Nasal cavity respiratory epithelium epithelial cell of viscerocranial mucosa (primary cell): ENCODE measurements around the gene CD276. TPM values are rescaled to one million over a fixed set of nuclear protein-coding genes. Genes with fewer than 3 reads are reported as not detected.

Experiments
- total RNA-seq: library from RNA; depleted of rRNA; stranded (reverse); fragments of >200 nt; gene quantifications from 2 replicates; pipeline ENCODE4 v1.2.3, GENCODE V29; 2014

Gene CD276
- 16.4 and 71.6 TPM in 2 replicates for total RNA-seq

DNA sequence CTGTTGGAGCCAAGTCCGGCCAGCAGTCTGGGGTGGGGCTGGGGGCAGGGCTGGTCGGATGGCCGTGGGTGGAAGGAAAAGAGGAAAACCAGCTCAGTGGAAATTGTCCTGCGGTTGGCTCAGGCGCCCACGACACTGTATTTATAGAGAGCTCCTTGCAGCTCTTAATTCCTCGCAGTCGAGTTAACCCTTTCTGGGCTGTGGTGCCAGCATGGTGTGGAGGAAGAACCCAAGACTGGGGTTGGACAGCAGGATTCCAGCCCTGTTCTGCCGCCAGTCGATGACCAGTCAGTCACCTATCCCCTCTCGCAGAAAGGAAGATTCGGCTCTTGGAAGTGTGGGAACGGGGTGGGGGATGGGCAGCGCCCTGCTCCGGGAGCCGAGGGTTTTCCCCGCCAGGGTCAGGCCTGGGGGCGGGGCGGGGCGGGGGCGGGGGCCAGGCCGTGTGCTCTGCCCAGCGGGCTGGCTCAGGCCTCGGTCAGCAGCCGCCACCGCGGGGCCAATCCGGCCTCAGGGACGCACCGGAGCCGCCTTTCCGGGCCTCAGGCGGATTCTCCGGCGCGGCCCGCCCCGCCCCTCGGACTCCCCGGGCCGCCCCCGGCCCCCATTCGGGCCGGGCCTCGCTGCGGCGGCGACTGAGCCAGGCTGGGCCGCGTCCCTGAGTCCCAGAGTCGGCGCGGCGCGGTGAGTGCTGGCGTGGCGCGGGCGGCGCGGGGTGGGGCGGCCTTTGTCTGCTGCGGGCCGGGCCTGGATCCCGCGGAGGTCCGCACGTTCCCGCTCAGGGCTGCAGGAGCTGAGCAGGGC is at the start of gene CD276:
CD276 (plus strand) TSS at position 607 of the 804 bp plus-strand sequence. CDS start 15,257 bp downstream, outside the sequence.

DNA sequence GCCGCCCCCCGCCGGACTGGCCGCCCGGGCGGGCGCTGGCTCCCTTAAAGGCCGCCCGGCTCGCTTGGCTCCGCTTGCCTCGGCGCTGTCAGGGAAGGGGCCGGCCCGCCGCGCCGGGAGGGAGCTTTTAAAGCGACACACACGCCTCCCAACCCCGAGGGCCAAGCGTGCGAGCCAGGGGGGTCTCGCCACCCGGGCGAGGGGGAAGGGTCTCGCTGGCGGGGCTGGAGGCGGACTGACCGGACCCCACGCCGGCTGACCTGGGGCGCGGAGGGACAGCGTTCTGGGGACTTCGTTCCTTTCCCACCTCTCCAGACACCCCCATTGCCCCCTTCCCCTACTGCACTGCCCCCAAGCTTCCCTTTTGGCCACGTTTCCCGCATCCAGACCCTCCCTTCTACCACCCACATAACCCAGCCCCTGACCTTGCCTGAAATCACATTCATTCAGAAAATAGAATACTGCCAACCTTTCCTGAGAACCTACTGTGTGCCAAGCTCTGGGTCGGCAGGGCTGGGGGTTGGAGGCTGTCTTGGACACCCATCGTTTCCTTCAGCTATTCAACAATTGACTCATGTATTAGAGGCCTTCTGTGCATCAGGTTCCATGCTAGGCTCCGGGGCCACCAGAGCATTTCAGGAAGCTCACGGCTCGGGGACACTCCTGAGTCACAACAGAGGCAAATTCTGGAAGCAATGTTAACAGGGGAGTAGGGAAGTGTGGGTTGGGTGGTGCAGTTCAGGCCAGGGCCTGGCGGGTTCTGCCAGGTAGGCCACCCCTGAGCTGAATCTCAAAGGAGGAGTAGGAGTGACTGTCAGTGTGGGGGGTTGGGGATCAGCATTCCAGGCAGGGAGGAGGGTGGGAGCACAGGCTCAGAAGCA is 69.3 kb downstream of the CD276 start, which contains the start of gene INSYN1:
INSYN1 (minus strand) TSS at position 102 of the 881 bp plus-strand sequence. CDS start 2,221 bp downstream, outside the sequence.

Other genes starting within 250 kb of the CD276 start
- not detected in 2 replicates for gene REC114, start 241.2 kb upstream of the CD276 start, total RNA-seq
- gene NPTN, start 51.0 kb upstream of the CD276 start, total RNA-seq = 59.8 and 147 TPM in 2 replicates
- 1.5 and 1.7 TPM in 2 replicates for gene INSYN1, start 69.0 kb downstream of the CD276 start, total RNA-seq
- gene TBC1D21, start 189.2 kb downstream of the CD276 start, total RNA-seq = not detected in 2 replicates
- 8.2 and 15.0 TPM in 2 replicates for gene LOXL1, start 242.1 kb downstream of the CD276 start, total RNA-seq